Measurements from ENCODE around the gene SUN5.
"Not testable (repeated sequence)": the region's sequence is repeated elsewhere in the genome, so short reads cannot be mapped to it uniquely, and the experiment has no call there.

SUN5 gene, protein sequence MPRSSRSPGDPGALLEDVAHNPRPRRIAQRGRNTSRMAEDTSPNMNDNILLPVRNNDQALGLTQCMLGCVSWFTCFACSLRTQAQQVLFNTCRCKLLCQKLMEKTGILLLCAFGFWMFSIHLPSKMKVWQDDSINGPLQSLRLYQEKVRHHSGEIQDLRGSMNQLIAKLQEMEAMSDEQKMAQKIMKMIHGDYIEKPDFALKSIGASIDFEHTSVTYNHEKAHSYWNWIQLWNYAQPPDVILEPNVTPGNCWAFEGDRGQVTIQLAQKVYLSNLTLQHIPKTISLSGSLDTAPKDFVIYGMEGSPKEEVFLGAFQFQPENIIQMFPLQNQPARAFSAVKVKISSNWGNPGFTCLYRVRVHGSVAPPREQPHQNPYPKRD

DNA sequence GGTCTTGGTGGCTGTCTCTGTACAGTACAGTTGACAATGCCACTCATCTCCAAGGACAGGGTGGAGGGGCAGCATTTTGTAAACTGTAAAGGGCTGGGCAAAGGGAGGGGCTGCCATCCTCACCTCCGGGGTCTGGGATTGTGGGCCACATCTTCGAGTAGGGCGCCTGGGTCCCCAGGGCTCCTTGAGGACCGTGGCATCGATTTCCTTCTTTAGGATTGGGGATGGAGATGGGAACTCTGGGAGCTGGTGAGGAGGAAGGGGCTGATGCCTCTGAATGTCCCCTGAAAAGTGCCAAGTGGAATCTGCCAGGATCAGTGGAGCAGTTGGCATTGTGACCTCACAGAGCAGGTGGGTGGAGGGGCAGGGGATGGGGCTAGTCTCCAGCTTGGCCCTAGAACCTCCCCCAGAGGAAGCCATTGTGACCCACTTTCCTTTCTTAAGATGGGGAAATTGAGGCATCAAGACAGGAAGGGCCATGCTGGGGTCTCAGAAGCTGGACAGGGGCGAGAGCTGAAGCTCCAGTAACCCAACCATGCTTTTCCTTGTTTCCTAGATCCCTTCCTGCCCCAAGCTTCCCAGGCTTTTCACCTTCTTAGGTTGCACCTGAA, at the start of gene SUN5:
Gene SUN5, minus strand, starts transcription at position 293 of the 611 bp plus-strand sequence. Its CDS starts 93 bp downstream, at position 200.
- no peak within 1 kb of the TSS for H3K4me3 ChIP-seq (ENCODE audit: low read depth, low read length)
- DNase-seq (ENCODE audit: low read depth): no peak
- in situ Hi-C loops (cut with HindIII; ENCODE audit: low sequenced_read_pairs): no loop called here
- TF ChIP-seq, protein P1, sequence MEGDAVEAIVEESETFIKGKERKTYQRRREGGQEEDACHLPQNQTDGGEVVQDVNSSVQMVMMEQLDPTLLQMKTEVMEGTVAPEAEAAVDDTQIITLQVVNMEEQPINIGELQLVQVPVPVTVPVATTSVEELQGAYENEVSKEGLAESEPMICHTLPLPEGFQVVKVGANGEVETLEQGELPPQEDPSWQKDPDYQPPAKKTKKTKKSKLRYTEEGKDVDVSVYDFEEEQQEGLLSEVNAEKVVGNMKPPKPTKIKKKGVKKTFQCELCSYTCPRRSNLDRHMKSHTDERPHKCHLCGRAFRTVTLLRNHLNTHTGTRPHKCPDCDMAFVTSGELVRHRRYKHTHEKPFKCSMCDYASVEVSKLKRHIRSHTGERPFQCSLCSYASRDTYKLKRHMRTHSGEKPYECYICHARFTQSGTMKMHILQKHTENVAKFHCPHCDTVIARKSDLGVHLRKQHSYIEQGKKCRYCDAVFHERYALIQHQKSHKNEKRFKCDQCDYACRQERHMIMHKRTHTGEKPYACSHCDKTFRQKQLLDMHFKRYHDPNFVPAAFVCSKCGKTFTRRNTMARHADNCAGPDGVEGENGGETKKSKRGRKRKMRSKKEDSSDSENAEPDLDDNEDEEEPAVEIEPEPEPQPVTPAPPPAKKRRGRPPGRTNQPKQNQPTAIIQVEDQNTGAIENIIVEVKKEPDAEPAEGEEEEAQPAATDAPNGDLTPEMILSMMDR (IDR thresholded peaks at IDR 0.05; ENCODE audit: low read depth, low read length, missing control alignments): no peak

DNA sequence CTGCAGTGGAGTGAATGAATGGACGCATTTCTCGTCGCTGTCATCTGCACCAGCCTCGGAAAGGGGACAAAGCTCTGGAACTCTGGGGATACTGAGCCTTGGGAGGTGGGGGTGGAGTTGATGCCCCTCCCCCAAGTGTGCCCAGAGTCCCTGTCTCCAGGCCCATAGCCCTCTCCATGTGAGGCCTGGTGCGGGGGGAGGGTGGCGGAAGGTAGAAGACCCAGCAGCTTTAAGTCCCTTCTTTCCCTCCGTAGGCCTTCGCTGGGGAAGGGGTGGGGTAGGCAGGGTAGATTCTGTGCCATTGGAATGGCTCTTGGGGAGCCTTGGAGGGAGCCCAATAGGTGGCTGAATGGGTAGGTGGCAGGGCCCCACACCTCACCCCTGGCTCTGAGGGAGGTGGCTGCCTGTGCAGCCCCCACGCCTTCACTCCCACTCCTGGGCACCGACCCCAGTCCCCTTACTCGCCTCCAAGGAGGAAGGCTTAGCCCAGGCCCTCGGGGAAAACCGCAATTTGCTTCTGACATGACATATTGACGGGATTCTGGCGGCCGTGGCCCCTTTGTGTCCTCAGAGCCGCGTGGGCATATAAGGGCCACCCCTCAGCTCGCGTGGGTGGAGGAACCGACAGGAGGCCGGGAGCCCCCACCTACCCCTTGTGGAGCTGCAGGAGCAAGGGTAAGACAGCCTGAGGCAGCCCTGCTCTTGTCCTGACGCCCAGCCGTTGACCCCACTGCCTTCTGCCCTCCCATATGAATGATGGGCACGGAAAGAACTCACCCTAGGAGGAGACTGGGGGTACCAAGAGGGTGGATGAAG, 49.3 kb upstream of the SUN5 start, which contains the start of gene BPIFB3:
Gene BPIFB3, plus strand, starts transcription at position 613 of the 816 bp plus-strand sequence. CDS start 1,533 bp downstream, outside the sequence.
- H3K4me3 ChIP-seq (ENCODE audit: low read depth, low read length): no peak within 1 kb of the TSS
- no peak for DNase-seq (ENCODE audit: low read depth)
- in situ Hi-C loops (cut with HindIII; ENCODE audit: low sequenced_read_pairs): no loop called here
- TF ChIP-seq, protein P1 (IDR thresholded peaks at IDR 0.05; ENCODE audit: low read depth, low read length, missing control alignments): no peak

DNA sequence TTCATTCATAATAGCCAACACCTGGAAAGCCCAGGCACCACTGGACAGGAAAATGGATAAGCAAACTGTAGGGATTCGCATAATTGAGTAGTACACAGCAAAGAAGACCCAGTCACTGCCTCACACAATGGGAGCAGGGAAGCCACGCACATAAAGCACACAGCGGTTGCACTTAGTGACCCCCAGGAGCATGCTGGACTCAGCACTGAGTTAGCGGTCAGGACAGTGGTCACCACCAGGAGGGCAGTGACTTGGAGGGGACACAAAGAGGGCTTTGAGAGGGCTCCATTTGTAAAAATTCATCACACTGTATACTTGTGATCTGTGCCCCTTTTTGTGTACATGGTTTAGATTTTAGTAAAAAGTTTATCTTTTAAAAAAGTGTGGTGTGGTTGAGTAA, 47.1 kb upstream of the SUN5 start:
- H3K4me3 ChIP-seq (ENCODE audit: low read depth, low read length): no peak overlapping the region
- DNase-seq (ENCODE audit: low read depth): no peak
- in situ Hi-C loops (cut with HindIII; ENCODE audit: low sequenced_read_pairs): no loop called here
- TF ChIP-seq, protein P1 (IDR thresholded peaks at IDR 0.05; ENCODE audit: low read depth, low read length, missing control alignments): no peak

DNA sequence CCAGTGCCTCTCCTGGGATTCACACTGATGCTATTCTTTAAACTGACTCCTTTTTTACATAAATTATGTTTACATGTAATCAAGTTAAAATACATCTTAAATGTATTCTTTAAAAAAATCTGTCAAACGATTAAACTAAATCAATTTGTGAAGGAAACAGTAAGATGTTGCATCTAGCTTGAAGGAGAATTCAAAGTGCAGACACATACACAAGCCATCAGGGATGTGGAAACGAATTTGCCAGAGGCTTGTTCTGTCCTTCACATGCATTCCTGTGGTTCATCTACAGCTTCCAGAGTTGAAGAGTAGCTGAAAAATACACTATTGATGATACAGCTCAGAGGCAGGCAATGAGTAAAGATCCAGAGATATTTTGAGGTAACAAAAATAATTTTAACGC, 42.2 kb upstream of the SUN5 start:
- no peak overlapping the region for H3K4me3 ChIP-seq (ENCODE audit: low read depth, low read length)
- TF ChIP-seq, protein P1 (IDR thresholded peaks at IDR 0.05; ENCODE audit: low read depth, low read length, missing control alignments): no peak
- in situ Hi-C loops (cut with HindIII; ENCODE audit: low sequenced_read_pairs): no loop called here
- DNase-seq (ENCODE audit: low read depth): no peak

DNA sequence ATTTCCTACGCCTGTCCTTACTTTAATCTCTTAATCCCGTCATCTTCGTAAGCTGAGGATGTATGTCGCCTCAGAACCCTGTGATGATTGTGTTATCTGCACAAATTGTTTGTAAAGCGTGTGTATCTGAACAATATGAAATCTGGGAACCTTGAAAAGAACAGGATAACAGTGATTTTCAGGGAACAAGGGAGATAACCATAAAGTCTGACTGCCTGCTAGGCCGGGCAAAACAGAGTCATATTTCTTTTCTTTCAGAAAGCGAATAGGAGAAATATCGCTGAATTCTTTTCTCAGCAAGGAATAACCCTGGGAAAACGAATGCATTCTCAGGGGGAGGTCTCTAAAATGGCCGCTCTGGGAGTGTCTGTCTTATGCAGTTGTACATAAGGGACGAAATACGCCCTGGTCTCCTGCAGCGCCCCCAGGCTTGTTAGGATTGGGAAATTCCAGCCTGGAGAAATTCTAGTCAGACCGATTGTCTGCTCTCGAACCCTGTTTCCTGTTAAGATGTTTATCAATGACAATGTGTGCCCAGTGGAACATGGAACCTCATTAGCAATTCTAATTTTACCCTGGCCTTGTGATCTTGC, 41.0 kb upstream of the SUN5 start:
- DNase-seq (ENCODE audit: low read depth); in situ Hi-C loops (cut with HindIII; ENCODE audit: low sequenced_read_pairs); H3K4me3 ChIP-seq (ENCODE audit: low read depth, low read length): not testable (repeated sequence)

DNA sequence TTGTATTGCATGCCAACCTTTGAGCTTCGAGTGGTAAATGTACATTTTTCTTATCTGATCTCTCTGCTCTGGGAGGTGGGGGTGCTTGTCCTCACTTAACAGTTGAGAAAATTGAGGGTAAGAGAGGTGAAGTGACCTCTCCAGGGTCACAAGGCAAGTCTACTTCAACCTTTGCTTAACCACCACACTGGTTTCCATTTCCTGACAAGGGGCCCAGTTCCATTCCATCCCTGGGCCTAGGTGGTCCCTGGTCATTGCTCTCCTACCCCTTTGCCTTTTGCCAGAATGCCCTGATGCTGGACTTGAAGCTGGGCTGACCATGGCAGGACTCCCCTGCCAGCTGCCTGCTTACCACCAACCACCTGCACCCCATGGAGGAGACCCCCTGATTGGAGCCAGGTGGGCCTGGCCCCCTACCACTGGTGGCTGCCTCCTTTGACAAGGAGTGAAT, 39.5 kb upstream of the SUN5 start:
- in situ Hi-C loops (cut with HindIII; ENCODE audit: low sequenced_read_pairs): no loop called here
- TF ChIP-seq, protein P1 (IDR thresholded peaks at IDR 0.05; ENCODE audit: low read depth, low read length, missing control alignments): no peak

More for the DNA sequence above, 39.5 kb upstream of the SUN5 start:
- no peak overlapping the region for H3K4me3 ChIP-seq (ENCODE audit: low read depth, low read length)
- DNase-seq (ENCODE audit: low read depth): no peak
